ENCODE measurements around the gene CRB1.

GRCh38 chr1:197254866-197255265 is 13.2 kb upstream of the CRB1 start:
- TF ChIP-seq CTCF (IDR thresholded peaks at IDR 0.05) (no peak), POLR2A (IDR thresholded peaks at IDR 0.05) (no peak), EP300 (IDR thresholded peaks at IDR 0.05) (no peak)

Measured in sigmoid colon (tissue), 4 donors.